Stomach (tissue), 4 donors: Measurements from ENCODE around the gene APBA1.

Experiments
- POLR2A ChIP-seq, 4 donors: fragments of 450-650 bp; IDR thresholded peaks; one replicate each; pipeline ENCODE4 v1.6.1; 2016; ENCODE audit warnings: antibody characterized with exemption in 4 of 4, control low read depth in 2 of 4, mild to moderate bottlenecking in 1 of 4, moderate library complexity in 1 of 4
- TF ChIP-seq, protein P1 (sequence below), 7 experiments: fragments of 450-650 bp in 4 of 7; fragments of 200-600 bp in 3 of 7; sonication (generic) in 3 of 7; IDR thresholded peaks; one replicate each; pipeline ENCODE4 v1.5.1; 2016 to 2019; ENCODE audit warnings: antibody characterized with exemption in 7 of 7, control low read depth in 2 of 7, mild to moderate bottlenecking in 1 of 7

DNA sequence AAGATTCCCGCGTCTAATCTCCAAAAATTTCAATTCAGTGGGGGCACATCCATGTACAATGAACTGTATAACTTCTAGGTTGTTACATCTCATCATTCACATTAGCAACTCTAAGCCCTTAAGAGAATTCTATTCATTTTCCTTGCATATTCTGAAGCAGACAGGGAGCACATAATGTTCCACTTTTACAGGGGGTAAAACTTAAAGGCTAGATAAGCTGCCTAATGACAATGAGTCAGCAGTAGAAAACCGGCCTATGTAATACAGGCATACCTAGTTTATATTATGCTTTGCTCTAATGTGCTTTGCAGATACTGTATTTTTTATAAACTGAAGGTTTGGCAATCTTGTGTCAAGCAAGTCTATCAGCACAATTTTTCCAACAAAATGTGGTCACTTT is 47.2 kb upstream of the APBA1 start:
- TF ChIP-seq POLR2A (IDR thresholded peaks at IDR 0.05) = no peak
- TF ChIP-seq, protein P1, sequence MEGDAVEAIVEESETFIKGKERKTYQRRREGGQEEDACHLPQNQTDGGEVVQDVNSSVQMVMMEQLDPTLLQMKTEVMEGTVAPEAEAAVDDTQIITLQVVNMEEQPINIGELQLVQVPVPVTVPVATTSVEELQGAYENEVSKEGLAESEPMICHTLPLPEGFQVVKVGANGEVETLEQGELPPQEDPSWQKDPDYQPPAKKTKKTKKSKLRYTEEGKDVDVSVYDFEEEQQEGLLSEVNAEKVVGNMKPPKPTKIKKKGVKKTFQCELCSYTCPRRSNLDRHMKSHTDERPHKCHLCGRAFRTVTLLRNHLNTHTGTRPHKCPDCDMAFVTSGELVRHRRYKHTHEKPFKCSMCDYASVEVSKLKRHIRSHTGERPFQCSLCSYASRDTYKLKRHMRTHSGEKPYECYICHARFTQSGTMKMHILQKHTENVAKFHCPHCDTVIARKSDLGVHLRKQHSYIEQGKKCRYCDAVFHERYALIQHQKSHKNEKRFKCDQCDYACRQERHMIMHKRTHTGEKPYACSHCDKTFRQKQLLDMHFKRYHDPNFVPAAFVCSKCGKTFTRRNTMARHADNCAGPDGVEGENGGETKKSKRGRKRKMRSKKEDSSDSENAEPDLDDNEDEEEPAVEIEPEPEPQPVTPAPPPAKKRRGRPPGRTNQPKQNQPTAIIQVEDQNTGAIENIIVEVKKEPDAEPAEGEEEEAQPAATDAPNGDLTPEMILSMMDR (IDR thresholded peaks at IDR 0.05) = no peak
